NCI-H187 treated with DMSO at 0.1 percent for 48 hours (cell line): ENCODE results near the gene ARHGEF4.
"Not testable (repeated sequence)": the region's sequence is repeated elsewhere in the genome, so short reads cannot be mapped to it uniquely, and the experiment has no call there.

Experiments
- DNase-seq: peaks from one replicate; lab custom pipeline; 2025; lab: John Stamatoyannopoulos, UW

The ARHGEF4 gene

DNA sequence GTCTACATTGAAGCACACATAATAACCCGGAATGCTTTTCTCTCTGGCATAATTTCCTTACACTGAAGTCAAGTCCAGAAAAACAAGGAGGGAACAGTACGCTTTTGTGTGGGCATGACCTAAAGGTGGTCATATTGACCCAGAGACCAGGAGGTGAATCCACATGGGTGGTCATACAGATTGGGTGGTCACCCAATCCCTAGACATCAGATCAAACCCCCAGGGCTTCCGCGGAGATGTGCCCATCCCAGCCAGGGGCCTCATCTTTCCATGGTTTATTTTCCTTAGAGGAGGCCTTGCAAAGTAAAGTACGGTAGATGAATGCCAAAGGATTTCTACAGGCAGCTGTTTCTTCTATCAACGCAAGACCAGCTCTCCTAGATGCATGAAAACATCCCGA, 217.8 kb downstream of the ARHGEF4 start:
- no peak for DNase-seq

DNA sequence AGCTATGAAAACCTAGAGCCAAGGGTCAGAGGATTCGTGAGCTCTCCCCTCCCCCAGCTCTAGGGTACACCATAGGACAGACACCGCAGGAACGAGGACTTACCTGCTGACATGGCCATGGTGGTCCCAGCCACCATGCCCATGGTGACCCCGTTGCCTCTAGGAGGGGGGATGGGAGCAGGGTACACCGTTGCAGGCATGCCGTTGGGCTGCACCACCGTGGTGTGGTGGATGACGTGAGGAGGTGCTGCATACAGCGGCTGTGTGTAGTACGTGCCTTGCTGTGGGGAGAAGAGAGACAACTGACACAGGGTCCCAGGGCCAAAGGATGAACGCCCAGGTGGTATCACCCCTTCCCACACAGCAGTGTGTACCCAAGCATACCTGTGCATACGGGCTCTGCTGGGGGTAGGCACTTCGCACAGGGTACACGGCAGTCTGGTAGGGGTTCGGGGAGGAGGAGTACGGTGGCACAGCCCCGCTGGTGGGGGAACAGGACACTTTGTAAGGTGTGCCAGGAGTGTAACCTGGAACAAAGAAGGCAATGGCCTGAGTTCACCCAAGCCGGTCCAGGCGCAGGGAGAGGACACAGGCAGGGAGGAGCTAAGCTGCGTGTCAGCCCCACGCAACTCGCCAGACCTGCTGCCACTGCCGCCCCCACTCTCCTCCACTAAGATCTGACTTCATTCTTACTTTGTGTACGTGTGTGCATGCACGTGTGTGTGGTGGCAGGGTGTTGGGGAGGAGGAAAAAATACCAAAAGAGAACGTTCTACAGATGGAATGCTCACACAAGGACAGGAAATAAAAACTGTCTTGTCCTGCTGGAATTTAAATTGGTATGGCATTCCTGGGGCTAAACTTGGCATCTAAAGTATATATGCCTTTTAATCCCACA, 218.7 kb downstream of the ARHGEF4 start:
- DNase-seq: no peak

DNA sequence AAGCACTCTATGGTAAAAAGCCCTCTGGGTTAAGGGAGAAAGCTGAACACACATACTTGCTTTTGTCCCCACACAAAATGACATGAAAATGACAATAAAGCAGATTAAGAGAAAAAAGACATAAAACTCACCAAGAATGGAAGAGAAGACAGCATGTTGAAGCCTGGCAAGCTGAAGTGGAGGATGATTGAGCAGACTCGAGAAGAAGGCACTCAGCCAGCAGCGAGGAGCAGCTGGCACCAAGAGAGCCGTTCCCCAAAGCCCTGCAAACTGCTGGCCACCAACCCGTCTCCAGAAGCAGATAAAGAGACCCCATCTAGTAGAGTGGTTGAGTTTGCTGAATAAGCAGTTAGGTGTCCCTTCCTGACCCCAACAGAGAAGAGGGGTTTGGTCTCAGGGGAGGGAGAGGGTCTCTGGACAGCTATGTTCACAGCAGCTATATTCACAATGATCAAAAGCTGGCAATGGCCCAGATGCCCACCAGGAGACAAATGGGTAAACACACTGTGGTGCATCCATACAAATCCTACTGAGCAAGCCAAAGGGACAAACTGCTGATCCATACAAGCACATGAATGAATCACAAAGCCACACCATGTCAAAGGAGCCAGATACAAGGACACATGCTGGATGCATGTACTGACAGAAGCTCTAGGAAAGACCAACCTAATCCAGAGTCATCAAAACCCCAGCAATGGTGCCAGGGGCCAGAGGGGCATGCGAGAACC, 219.7 kb downstream of the ARHGEF4 start:
- no peak for DNase-seq

DNA sequence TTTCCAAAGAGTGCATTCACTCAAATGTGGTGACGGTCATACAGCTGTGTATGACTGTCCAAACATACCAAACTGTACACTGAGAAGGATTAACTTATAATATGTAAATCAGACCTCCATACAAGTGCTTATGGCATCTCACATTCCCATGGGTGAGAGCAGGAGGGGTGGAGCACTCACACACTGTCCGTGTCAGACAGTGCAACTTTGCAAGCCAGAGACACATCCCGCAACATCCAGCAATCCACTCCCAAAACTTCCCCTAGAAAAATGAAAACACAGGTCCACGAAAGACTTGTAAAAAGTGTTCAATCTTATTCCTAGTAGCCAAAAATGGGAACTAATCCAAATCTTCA, 220.2 kb downstream of the ARHGEF4 start:
- no peak for DNase-seq

DNA sequence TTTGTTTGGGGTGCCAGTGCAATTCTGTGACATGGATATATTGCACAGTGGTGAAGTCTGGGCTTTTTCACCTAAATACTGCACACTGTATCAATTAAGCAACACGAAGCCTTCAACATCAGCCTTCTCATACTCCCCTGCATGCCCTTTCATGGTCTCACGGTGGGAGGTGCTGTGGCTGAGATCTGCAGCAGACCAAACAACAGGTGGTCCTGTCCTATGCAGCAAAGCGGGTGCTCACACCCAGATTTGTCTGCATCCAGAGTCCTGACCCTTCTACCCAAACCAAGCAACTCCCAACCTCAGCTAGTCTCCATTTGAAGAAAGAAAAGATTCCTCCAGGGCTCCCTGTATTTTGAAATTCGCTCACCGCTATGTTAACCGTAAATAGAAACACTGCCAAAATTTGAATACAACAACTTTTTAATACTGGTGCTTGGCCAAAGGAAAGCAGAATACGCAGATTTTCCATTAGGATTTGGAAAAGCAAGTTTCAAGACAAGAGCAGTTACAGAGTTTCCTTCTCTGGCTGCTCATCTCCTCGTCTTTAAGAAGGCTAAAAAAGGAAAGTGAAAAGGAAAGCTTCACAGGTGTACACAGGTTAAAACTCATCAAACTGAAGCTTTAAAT, 221.6 kb downstream of the ARHGEF4 start:
- no peak for DNase-seq

DNA sequence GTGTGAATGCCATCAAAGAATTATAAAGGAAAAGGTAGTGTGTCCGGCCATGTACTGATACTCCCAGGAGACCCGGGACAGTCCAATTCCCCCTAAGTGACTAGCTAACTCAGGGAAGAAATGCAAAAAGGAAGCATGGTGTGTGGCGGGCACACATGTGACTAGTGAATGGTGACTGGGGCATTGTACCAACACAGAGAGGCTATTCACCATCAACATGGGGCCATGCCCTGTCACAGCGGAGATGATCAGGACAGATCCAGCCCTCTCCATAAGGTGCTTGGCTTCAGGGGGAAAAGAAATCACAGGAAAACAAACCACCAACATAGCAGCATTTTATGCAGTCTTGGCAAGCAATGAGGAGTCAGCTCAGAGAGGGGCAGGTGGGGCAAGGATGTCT, 222.2 kb downstream of the ARHGEF4 start:
- no peak for DNase-seq

DNA sequence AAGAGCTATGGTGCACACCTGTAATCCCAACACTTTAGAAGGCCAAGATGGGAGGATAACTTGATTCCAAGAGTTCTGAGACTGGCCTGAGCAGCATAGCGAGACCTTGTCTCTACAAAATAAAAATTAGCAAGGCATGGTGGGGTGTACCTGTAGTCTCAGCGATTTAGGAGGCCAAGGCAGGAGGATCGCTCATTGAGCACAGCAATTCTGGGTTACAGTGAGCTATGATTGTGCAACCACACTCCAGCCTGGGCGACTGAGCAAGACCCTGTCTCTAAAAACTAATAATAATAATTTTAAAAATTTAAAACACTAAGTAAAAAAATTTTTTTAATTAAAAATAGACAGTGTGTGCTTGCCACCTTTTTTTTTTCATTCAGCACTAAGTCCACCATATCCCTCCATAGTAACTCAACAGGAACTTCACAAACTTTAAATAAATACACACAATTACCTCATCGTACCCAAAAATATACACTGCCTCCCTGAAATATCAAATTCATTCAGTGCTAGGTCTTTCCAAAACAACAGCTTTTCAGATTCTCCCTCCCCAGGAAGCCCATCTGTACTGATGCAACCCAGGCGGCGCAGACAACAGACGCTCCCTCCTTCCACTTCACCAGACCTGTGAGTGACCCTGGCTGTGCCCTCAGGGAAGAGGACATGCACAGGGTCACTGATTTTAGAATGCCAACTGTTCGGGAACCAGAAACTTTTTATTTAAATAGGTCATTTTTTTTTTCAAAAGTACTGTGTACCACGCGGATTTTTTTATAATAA, 227.0 kb downstream of the ARHGEF4 start:
- DNase-seq: no peak

DNA sequence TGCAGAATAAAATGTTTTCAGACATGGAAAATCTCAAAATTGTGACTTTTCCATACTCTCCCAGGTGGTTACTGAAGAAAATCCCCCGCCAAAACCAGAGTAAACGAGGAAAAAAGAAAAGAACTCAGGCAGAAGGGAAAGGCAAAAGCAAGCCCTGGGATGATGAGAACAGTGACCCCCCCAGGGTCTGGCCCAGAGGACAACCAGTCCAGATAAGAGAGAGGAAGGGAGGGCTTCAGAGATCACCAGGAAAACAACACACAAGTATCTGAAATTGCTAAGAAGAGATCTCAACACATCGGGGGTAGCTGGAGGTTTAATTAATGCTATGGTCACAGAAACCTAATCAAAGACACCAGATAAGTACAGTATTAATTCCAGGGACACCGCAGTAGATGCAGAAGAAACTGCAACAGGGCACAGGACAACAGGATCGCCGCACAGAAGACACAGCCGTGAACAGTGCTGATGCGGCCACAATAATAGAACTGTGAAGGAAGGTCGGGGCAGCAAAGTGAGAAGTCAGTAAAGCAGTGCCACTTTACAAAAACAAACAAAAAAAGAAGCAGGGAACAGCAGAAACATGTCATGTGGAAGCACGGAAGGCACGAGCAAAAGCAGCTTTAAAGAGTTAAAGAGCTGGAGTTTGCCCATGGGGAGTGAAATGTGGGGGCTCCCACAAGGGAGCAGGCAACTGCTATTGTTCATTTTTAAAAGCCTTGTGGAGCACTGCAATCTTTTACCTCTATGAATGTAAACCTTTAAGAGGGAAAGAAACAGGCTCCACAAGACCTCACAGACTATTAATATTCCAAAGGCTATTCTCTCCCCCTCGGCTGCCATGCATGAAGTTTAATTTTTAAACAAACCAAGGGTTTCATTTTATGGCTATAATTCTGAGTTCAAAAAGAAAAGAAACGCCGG, 228.1 kb downstream of the ARHGEF4 start:
- no peak for DNase-seq

DNA sequence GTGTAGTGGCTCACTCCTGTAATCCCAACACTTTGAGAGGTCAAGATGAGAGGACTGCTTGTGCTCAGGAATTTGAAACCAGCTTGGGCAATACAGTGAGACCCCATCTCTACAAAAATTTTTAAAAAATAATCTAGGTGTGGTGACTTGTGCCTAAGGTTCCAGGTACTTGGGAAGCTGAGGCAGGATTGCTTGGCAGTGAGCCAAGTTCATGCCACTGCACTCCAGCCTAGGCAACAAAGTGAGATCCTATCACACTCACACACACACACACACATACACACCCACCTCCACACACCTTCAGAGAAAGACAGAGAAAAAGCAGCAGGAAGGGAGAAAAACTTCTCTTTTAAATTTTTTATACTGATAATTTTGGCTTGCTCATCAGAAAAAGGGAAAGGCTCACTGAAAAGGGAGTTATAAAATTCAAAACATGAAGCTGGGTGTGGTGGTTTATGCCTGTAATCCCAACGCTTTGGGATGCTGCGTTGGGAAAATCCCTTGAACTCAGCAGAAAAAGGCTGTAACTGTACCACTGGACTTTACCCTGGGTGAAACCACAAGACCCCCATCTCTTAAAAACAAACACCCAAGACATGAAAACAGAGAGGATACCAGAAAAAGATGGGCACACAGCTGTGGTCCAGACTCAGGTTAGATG, 230.9 kb downstream of the ARHGEF4 start:
- DNase-seq: no peak

DNA sequence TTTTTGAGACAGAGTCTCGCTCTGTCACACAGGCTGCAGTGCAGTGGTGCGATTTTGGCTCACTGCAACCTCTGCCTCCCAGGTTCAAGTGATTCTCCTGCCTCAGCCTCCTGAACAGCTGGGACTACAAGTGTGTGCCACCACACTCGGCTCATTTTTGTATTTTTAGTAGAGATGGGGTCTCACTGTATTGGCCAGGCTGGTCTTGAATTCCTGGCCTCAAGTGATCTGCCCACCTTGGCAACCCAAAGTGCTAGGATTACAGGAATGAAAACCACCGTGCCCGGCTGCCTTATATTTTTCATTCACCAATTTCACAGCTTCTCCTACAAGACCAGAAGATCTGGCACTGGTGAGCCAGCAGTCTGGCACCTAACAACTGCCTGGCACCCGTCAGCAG, 231.5 kb downstream of the ARHGEF4 start:
- not testable (repeated sequence) for DNase-seq

DNA sequence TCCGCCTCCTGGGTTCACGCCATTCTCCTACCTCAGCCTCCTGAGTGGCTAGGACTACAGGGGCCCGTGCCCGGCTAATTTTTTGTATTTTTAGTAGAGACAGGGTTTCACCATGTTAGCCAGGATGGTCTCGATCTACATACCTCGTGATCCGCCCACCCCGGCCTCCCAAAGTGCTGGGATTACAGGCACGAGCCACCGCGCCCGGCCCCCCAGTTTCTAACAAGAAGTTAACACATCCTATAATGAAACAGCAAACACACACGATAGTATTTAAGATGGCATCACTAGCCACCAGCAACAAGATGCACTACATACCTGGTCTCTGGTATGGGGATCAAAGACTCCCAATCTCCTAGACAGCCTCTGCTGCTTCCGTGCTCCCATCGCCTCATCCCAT, 238.9 kb downstream of the ARHGEF4 start:
- not testable (repeated sequence) for DNase-seq

DNA sequence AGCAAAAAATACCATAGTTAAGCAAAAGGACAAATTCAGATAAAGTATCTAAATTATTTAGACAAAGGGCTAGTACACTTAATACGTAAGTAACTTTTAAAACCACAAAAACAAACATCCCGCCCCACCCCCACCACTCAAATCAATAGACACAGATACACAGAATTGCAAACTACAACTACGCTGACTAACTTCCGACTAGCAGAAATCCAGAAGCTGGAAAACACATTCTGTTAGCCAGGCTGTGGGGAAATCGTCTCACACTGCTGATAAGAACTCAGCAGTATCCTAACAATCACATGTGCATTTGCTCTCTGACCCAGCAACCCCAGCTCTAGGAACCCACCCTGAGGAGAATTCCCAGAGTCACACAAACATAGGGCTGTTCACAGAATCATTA, 240.0 kb downstream of the ARHGEF4 start:
- no peak for DNase-seq

DNA sequence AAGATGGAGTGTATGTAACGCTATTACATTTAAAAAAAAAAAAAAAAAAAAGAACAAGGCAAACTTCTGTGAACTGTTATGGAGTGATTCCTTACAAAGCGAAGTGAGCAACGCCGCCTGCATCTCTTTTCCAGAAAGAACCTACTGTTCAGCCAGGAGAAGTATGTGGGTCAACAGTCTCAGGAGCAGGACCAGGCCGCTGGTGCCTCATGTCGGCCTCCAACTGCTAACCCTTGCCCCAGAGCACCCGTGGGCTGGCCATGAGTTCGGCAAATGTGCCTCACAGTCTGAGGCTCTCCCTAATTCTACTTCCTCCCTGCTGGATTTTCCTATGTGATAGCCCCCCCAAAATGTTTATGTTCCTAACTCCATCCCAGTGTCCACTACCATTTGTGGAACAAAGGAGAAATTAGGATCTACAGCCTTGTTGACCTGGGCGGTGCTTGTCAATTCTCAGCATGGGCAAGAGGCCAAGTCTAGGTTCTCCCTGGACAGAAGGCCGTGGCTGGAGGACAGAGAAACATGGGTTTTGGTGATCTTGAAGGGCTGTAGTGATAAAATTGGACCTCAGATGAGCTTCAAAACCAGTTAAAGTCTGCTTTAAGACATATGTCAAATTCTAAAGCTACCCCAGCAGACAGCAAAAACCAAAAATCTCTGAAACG, 240.6 kb downstream of the ARHGEF4 start:
- no peak for DNase-seq

DNA sequence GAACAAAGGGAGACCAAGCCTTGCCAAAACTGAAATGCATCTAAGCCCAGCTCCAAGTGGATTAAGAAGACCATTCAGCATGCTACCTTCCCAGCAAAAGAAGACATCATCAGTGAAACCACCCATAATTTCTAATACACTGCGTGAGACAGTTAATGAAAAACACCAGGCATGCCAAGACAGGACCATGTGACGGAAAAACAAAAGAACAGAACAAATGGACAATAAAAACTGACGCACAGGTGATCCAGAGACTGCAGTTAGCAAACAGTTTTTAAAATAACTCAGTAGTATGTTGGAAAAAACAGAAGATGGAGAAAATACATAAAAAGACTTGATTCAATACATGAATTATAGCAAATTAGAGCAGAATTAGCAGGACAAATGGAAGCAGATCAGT, 241.3 kb downstream of the ARHGEF4 start:
- no peak for DNase-seq

DNA sequence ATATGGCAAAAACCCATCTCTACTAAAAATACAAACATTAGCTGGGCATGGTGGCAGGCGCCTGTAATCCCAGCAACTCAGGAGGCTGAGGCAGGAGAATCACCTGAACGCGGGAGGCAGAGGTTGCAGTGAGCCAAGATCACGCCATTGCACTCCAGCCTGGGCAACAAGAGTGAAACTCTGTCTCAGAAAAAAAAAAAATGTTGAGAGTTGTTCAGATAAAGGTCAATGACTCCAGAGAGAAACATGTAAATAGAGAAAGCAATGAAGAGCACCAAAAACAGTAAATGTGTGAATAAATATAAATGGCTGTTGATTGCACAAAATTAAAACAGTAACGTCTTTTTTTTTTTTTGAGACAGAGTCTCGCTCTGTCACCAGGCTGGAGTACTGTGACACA, 243.2 kb downstream of the ARHGEF4 start:
- DNase-seq: not testable (repeated sequence)

DNA sequence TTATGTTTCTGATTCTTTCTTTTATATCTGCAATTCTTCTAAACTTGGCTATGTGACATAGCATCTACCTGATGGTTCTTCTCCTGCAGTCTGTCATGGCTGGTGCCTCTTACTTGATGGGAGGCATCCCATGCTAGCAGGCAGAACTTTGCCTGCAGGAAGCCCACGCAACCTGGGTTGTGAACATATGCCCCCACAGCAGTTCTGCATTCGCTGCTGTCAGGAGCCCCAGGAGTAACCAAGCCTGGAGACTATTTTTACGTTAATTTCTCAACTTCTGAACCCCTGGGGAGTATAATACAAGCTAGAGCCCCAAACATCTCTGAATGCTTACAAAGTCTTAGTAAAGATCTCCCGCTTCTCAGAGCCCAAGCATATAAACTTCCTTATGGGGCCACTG, 244.5 kb downstream of the ARHGEF4 start:
- no peak for DNase-seq

DNA sequence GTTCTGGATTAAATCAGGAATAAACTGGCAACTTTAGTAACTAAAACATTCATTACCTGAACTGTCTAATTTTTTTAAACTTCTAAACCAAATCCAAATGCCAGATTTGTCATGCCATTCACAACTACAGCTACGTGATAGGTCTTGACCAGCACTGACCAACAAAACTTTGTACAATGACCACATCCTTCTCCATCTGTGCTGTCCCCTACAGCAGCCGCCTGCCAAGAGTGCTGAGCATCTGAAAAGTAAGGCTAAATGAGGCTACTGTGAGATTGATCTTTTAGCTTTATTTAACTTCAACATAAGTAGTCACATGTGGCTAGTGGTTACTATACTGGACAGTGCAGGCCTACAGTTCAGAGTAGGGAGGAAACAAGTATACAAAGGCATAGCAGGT, 248.9 kb downstream of the ARHGEF4 start:
- DNase-seq: no peak

DNA sequence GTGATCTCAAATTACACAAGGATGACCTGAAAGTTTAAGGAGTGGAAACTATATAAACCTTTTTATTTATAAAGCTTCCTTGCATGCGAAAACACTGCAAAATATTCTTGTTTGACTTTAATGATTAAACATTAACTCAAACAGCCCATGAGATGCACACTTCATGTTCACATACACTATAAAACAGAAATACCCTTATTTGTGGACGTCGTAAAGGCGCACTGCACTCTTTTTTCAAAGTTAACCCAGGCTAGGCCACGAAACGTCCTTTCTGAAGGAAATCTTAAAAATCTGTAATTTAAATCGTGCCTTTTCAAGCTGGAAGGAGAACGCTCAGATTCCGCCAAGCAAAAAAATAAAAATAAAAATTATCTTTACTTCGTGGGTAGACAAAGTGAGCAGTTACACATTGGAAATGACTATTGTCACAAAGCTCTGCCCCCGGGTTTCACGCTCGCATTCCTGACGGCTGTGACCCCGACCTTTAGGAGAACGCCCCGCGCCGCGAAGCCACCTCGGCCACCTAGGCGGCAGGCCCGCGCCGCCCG, 255.8 kb downstream of the ARHGEF4 start:
- DNase-seq: no peak

DNA sequence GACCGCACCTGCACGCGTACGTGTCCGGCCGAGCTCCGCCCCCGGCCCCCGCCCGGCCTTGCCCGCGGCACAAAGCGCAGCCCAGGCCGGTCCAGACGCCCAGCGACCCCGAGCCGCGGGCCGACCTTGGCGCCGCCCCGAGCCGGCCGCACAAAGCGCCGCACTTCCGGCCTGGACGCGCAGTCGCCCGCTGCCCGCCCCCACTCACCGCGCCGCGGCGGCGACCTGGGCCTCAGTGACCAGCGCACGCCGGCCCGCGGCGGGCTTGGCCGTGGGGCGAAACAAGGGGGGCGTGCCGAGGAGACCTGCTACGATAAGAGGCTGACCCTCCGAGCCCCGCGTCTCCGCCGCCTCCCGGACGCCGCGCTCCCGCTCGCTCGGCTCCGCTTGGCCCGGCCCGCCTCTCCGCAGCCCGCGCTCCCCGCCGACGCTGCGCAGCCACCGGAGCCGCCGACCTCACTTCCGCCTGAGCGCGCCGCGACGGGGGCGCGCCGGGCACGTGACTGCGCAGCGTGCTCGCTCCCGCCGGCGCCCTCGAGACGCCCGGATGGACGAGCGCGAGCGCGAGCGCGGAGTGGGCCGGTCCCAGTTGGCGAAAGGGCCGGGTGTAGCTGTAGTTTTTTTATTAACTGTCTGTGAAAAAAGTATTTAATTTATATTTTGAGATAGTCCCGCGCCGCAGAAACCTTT, 256.4 kb downstream of the ARHGEF4 start, which contains the start of gene FAM168B:
TSS of gene FAM168B (minus strand) at position 455 of the 690 bp plus-strand sequence. CDS start 10,814 bp downstream, outside the sequence.
- DNase-seq: no peak
